Spinal cord (tissue), 10 donors: ENCODE results near the gene MAST1. TPM values are rescaled to one million over a fixed set of nuclear protein-coding genes. Genes with fewer than 3 reads are reported as not detected.
"Not testable (repeated sequence)": the region's sequence is repeated elsewhere in the genome, so short reads cannot be mapped to it uniquely, and the experiment has no call there.

Source experiments
- DNase-seq, 6 donors: peaks; one replicate each; pipeline versions ENCODE4 v3.0.0 to v3.0.0-alpha.2; 2013 to 2015; ENCODE audit warnings: low spot score in 6 of 6, low read depth in 4 of 6
- H3K27ac ChIP-seq: one replicate; pipeline ENCODE4 v1.5.1; 2013; ENCODE audit warnings: low read depth, low read length, control low read depth
- H3K27me3 ChIP-seq: one replicate; pipeline ENCODE4 v1.6.1; 2013; ENCODE audit warnings: low read length; ENCODE audit not compliant: control insufficient read depth, insufficient read depth
- H3K36me3 ChIP-seq: one replicate; pipeline ENCODE4 v1.6.1; 2013; ENCODE audit warnings: low read length; ENCODE audit not compliant: control insufficient read depth, insufficient read depth
- H3K4me1 ChIP-seq: one replicate; pipeline ENCODE4 v1.6.1; 2013; ENCODE audit warnings: low read length; ENCODE audit not compliant: control insufficient read depth, insufficient read depth
- H3K4me3 ChIP-seq: one replicate; pipeline ENCODE4 v1.5.1; 2013; ENCODE audit warnings: low read depth, low read length, control low read depth
- H3K9me3 ChIP-seq: one replicate; pipeline ENCODE4 v1.6.1; 2013; ENCODE audit warnings: low read length; ENCODE audit not compliant: control insufficient read depth, insufficient read depth
- WGBS: methylation state at CpG from one replicate; pipeline ENCODE4 v1.1.5; 2013; ENCODE audit warnings: missing lambda C conversion rate; ENCODE audit not compliant: insufficient coverage; 5-methylcytosine and 5-hydroxymethylcytosine counted together
- polyA plus RNA-seq, 2 donors: library from polyadenylated mRNA; unstranded; fragments of 120-200 nt; gene quantifications; one replicate each; pipeline ENCODE4 v1.2.1, GENCODE V29; 2013; ENCODE audit not compliant: insufficient read length in 2 of 2
- total RNA-seq, 2 donors: library from RNA; depleted of rRNA in 1 of 2; stranded (reverse); fragments of 120-200 nt in 1 of 2; fragments of >200 nt in 1 of 2; gene quantifications; one replicate each; pipeline versions ENCODE4 v1.2.3 to v1.2.4, GENCODE V29; 2013 to 2014
- donor health status: healthy.

MAST1 gene
- total and polyA plus RNA-seq, 4 donors, result 12.2 to 112 (median 63.1) TPM

GRCh38 chr19:12838886-12839756, 806 bp downstream of the MAST1 start:
- 30% methylated on average over 6 of the region's 21 CpGs for WGBS
- peak in 2 of 6 donors; percentile 62 to 86 for DNase-seq
- no peaks in the 10 kb centered on the region for H3K9me3 ChIP-seq
- H3K27ac ChIP-seq, result peak overlapping the region; percentile 6
- peaks cover 53% of the 10 kb centered on the region for H3K27me3 ChIP-seq
- H3K4me1 ChIP-seq, result peaks cover 59% of the 10 kb centered on the region
- H3K36me3 ChIP-seq, result peaks cover 22% of the 10 kb centered on the region
- peak overlapping the region; percentile 53 for H3K4me3 ChIP-seq

- peak overlapping the region; percentile 35 for H3K4me3 ChIP-seq
- H3K4me1 ChIP-seq, result peaks cover 47% of the 10 kb centered on the region
- no peaks in the 10 kb centered on the region for H3K9me3 ChIP-seq
- WGBS, result 12% methylated on average over 34 of the region's 43 CpGs
- peak in 2 of 6 donors; percentile 77 to 93 for DNase-seq
- no peak overlapping the region for H3K27ac ChIP-seq
- peaks cover 40% of the 10 kb centered on the region for H3K27me3 ChIP-seq
- peaks cover 25% of the 10 kb centered on the region for H3K36me3 ChIP-seq
These were observed 2.1 kb downstream of the MAST1 start for GRCh38 chr19:12840091-12841079.

DNA sequence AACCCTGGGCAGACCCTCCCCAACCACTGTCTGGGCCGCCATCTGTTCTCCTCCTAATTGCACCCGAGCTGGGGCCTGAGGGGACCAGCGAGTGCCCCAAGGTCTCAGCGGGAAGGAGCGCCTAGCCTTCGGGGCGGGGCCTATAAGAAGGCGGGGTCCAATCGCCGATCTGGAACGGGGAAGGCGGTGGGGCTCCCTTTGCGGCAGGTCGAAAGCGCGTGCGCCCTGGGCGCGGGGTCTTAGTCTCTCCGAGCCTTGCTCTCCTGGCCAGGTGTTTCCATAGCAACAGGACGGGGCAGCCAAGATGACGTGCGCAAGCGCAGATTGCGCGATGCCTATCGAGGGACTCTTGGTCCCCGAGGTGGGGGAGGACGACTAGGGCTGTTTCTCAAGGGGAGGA, 2.8 kb downstream of the MAST1 start:
- Histone ChIP-seq H3K27ac (no peak overlapping the region), H3K4me3 (peak overlapping the region; percentile 35), H3K4me1 (peaks cover 40% of the 10 kb centered on the region), H3K9me3 (no peaks in the 10 kb centered on the region), H3K27me3 (peaks cover 33% of the 10 kb centered on the region), H3K36me3 (peaks cover 25% of the 10 kb centered on the region)
- 0% methylated on average over 29 of the region's 29 CpGs for WGBS
- DNase-seq, result peak in 2 of 6 donors; percentile 85 to 95

- H3K27me3 ChIP-seq, result peaks cover 29% of the 10 kb centered on the region
- WGBS, result 97% methylated on average over 18 of the region's 18 CpGs
These were observed 4.2 kb downstream of the MAST1 start for GRCh38 chr19:12842511-12842910.

DNA sequence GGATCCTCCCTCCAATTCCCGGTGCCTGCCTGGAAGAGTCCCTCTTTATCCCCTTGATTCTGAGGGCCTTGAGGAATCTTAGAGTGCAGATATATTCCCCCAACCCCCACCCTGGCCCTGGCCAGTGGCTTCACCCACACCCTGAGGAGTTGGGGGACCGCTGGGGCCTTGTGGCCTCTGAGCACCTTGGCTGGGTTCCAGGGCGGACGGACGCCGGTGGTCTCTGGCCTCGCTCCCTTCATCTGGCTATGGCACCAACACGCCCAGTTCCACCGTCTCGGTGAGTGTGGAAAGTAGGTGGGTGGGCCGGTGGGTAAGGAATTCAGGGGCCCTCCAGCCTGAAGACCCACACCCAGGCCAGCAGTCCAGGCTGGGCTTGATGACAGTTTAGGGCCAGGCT, 5.0 kb downstream of the MAST1 start:
- WGBS, result 96% methylated on average over 6 of the region's 11 CpGs
- no peaks in the 10 kb centered on the region for H3K9me3 ChIP-seq
- no peak for DNase-seq
- H3K4me1 ChIP-seq, result peaks cover 44% of the 10 kb centered on the region
- peaks cover 23% of the 10 kb centered on the region for H3K27me3 ChIP-seq
- peaks cover 39% of the 10 kb centered on the region for H3K36me3 ChIP-seq
- H3K4me3 ChIP-seq, result no peak overlapping the region
- H3K27ac ChIP-seq, result no peak overlapping the region

More at GRCh38 chr19:12842511-12842910, 4.2 kb downstream of the MAST1 start:
- peaks cover 44% of the 10 kb centered on the region for H3K4me1 ChIP-seq
- no peak overlapping the region for H3K27ac ChIP-seq
- no peak overlapping the region for H3K4me3 ChIP-seq
- peaks cover 31% of the 10 kb centered on the region for H3K36me3 ChIP-seq
- H3K9me3 ChIP-seq, result no peaks in the 10 kb centered on the region
- DNase-seq, result no peak

DNA sequence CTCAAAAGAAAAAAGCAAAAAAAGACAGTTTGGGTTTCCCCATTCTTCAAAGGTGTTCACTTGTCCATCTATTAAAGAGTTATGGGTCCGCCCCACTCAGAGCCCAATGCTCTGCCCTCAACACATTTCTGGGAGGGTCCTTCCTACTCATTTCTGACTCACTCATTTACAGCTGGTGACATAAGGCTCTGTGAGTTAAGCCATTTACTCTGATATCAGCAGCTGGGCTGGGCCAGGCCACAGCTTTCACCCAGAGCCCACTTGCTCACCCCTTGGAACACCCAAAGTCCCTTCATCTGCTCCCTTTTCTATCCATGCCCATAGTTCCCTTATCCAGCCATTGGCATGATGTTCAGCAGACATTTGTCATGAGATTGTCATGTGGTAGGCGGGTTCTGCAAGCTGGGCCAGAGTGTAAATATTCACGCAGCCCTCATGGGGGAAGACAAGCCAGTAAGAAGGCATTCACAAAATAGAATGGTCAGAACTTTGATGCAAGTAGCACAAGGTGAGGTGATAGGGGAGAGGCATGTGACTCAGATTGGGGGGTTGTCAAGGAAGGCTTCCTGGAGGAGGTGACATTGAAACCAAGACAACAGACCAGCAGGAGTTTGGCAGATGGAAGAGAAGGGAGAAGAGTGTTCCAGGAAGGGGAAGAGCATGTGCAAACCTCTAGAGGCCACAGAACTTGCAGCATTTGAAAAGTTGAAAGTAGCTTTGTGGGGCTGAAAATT, 5.9 kb downstream of the MAST1 start:
- H3K36me3 ChIP-seq, result peaks cover 42% of the 10 kb centered on the region
- peaks cover 17% of the 10 kb centered on the region for H3K27me3 ChIP-seq
- 89% methylated on average over 3 of the region's 3 CpGs for WGBS

GRCh38 chr19:12846613-12847012, 8.3 kb downstream of the MAST1 start:
- H3K27ac ChIP-seq, H3K27me3 ChIP-seq, DNase-seq, H3K4me3 ChIP-seq, H3K9me3 ChIP-seq: not testable (repeated sequence)
- no CpG with 5 or more reads among the region's 7 CpGs for WGBS
- Histone ChIP-seq H3K4me1 (peaks cover 17% of the 10 kb centered on the region), H3K36me3 (peaks cover 53% of the 10 kb centered on the region)

More for the DNA sequence above, 5.9 kb downstream of the MAST1 start:
- Histone ChIP-seq H3K4me3 (no peak overlapping the region), H3K4me1 (peaks cover 37% of the 10 kb centered on the region), H3K27ac (no peak overlapping the region), H3K9me3 (no peaks in the 10 kb centered on the region)
- DNase-seq, result no peak

DNA sequence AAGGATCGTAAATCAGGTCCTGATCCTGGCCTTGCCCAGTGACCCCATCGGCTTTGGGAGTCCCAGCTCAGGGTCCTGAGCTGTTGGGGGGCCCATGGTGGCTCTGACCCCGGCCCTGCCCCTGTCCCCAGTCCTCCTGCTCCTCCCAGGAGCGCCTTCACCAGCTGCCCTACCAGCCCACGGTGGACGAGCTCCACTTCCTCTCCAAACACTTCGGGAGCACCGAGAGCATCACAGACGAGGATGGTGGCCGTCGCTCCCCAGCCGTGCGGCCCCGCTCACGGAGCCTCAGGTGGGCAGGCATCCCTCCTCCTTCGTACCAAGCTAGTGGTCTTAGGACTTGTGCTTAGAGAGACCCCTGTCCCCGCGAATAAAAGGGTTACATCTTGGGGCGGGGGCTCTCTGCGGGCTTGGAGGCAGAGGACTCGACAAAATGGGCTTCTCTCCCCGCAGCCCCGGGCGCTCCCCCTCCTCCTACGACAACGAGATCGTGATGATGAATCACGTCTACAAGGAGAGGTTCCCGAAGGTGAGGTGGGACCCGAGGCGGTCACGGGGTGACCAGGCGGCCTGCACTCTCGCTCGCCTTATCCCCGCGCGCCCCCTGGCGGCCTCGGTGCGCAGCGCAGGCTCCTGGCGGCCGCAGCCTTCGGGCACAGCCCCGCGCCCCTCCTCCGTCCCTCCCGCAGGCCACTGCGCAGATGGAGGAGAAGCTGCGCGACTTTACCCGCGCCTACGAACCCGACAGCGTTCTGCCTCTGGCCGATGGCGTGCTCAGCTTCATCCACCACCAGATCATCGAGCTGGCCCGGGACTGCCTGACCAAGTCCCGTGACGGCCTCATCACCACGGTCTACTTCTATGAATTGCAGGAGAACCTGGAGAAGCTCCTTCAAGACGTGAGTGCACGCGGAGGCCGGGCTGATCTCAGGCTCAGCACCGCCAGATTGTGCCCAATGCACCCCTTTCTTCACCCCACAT, 9.1 kb downstream of the MAST1 start:
- DNase-seq, result peak in 2 of 6 donors; percentile 83 to 87
- no peaks in the 10 kb centered on the region for H3K27me3 ChIP-seq
- peaks cover 53% of the 10 kb centered on the region for H3K36me3 ChIP-seq
- H3K4me3 ChIP-seq, result peak overlapping the region; percentile 16
- peaks cover 13% of the 10 kb centered on the region for H3K4me1 ChIP-seq
- no peaks in the 10 kb centered on the region for H3K9me3 ChIP-seq
- 18% methylated on average over 65 of the region's 69 CpGs for WGBS
- H3K27ac ChIP-seq, result no peak overlapping the region
